ENCODE results near the gene FAM107B. TPM values are rescaled to one million over a fixed set of nuclear protein-coding genes. Genes with fewer than 3 reads are reported as not detected.

FAM107B gene
- total RNA-seq, 3 donors from 2014 or later = 104 to 131 (median 114) TPM

- no peak for DNase-seq
- no peak overlapping the region for H3K4me3 Mint-ChIP-seq
- H3K36me3 Mint-ChIP-seq (ENCODE audit: insufficient read depth) = no peaks in the 10 kb centered on the region
- H3K9me3 Mint-ChIP-seq = peaks cover 4% of the 10 kb centered on the region
- H3K4me1 Mint-ChIP-seq (ENCODE audit: low read depth) = no peaks in the 10 kb centered on the region
- H3K27me3 Mint-ChIP-seq (ENCODE audit: low read depth) = peaks cover 39% of the 10 kb centered on the region
- no peak for ATAC-seq
These were observed 306.0 kb downstream of the FAM107B start for GRCh38 chr10:14468726-14469125.

Other genes starting within 250 kb of the FAM107B start
- gene CDNF, start 63.1 kb upstream of the FAM107B start, total RNA-seq = 1 to 10 TPM in 2 of 3 donors, under 1 TPM in 1; 0.71 to 2.1 (median 1.0) TPM
- gene HSPA14, start 63.4 kb upstream of the FAM107B start, total RNA-seq = 10 to 100 TPM; 53.9 to 58.5 (median 54.6) TPM
- gene MSANTD7, start 63.4 kb upstream of the FAM107B start, total RNA-seq = 10 to 100 TPM; 28.1 to 33.0 (median 32.0) TPM
- 10 to 100 TPM; 19.6 to 22.0 (median 21.6) TPM for gene SUV39H2, start 104.0 kb upstream of the FAM107B start, total RNA-seq
- gene DCLRE1C, start 179.2 kb upstream of the FAM107B start, total RNA-seq = 10 to 100 TPM in 1 of 3 donors, 1 to 10 TPM in 2; 8.4 to 10.1 (median 8.5) TPM
- gene MEIG1, start 184.5 kb upstream of the FAM107B start, total RNA-seq = not detected

Data from activated T-cell treated with anti-CD3 and anti-CD28 coated beads, Interleukin-2, amount 50 U/mL, for 4 hours (primary cell).